Activated CD4-positive, CD25-positive, alpha-beta regulatory T cell treated with anti-CD3 and anti-CD28 coated beads, Interleukin-2, amount 50 U/mL, for 24 hours (primary cell): Measurements from ENCODE around the gene IRF5.
A peak's percentile ranks its signal among the peaks of the same experiment; 100 is the strongest.

Experiments
- ATAC-seq, 2 donors: fragments of 150-1000 bp; cut with Tn5 transposase; one replicate each; pipeline ENCODE4 v1.10.0; 2021; ENCODE audit warnings: mild to moderate bottlenecking in 1 of 2, moderate library complexity in 1 of 2

IRF5 gene, protein sequence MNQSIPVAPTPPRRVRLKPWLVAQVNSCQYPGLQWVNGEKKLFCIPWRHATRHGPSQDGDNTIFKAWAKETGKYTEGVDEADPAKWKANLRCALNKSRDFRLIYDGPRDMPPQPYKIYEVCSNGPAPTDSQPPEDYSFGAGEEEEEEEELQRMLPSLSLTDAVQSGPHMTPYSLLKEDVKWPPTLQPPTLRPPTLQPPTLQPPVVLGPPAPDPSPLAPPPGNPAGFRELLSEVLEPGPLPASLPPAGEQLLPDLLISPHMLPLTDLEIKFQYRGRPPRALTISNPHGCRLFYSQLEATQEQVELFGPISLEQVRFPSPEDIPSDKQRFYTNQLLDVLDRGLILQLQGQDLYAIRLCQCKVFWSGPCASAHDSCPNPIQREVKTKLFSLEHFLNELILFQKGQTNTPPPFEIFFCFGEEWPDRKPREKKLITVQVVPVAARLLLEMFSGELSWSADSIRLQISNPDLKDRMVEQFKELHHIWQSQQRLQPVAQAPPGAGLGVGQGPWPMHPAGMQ

DNA sequence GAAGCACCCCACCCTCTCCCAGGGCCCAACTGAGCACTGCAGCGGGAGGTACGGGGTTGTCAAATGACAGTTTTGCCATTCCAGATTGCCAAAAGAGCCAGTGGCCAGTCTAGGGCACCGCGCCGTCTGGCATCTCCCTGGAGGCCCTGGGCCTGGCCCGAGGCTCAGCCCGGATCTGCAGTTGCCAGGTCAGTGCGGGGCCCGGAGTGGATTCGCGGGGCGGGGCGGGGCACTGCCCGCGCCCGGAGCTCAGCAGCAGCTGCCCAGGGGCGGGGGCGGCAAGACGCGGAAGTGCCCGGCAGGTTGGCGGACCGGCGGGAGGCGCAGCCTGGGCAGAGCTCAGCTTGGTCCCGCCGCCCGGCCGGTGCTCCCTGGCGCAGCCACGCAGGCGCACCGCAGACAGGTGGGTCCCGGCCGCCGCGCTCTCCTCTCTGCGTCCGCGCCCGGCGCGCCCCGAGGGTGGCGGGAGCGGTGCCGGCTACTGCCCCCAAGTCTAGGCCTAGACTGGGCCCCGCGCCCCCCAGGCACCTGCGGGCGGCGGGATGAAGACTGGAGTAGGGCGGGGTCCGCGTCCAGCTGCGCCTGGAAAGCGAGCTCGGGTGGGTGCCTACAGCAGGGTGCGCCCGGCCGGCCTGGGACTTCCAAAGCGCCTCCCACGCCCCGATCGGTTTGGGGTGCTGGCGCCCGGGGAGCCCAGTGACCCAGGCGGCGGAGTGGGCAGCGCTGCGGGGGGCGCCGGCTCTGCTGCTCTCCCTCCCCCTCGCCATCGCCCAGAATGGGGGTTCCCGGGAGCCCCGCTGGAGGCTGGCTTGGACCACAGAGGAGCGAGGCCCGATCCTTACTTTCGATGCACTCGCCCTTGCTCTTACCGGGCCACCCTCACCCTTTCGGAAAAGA is at the start of gene IRF5:
IRF5 (plus strand) TSS at position 281 of the 897 bp plus-strand sequence. CDS start 4,155 bp downstream, outside the sequence.
- ATAC-seq = peak; percentile 11 to 15

DNA sequence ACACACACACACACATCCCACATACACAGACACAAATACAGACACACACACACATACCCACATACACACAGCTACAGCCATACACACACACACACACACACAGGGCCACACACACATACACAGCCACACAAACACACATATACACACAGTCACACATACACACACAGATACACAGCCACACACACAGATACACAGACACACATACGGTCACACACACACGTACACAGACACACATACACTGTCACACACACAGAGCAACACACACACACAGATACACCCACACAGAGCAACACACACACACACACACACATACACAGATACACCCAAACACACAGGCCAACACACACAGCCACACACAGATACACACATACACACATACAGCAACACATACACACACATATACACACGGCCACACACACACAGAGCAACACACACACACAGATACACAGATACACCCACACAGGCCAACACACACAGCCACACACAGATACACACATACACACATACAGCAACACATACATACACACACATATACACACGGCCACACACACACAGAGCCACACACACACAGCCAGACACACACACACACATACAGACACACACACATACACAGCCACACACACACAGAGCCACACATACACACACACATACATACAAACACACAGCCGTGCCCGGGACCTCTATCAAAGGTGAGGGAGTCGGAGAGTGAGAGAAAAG is 49.5 kb upstream of the IRF5 start:
- no peak for ATAC-seq

DNA sequence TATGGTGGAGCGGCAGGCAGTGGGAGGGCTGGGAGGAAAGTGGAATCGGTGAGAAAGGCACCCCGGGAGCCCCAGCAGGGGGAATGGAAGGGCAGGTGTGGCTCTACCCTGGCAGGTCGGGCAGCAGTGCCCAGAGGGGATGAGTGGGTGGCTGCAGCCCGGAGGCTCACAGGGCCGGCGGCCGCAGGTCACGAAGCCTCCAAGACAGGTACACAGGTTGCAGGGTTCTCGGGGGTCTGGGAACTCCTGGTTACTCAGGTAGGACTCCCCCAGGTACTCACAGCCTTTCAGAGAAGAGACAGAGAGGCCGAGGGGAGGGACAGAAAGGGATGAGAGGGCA is 49.0 kb upstream of the IRF5 start:
- no peak for ATAC-seq

DNA sequence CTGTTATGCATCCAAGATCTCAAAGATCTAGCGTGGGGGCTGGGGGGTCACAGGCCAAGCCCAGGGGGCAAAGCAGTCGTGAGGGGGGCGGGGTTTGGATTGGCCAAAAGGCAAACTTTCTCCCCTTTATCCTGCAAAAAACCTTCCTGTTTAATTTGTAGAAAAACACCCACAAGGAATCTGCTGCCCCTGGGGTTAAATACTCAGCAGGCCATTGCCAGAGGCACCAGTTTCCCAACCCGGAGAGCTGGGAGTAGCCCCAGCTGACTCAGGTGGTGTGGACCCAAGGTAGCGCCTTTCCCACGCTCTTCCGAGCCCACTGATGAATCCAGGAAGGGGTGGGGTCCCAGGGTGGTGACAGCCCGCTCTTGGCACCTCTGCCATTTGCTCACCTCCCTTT is 48.6 kb upstream of the IRF5 start:
- no peak for ATAC-seq

DNA sequence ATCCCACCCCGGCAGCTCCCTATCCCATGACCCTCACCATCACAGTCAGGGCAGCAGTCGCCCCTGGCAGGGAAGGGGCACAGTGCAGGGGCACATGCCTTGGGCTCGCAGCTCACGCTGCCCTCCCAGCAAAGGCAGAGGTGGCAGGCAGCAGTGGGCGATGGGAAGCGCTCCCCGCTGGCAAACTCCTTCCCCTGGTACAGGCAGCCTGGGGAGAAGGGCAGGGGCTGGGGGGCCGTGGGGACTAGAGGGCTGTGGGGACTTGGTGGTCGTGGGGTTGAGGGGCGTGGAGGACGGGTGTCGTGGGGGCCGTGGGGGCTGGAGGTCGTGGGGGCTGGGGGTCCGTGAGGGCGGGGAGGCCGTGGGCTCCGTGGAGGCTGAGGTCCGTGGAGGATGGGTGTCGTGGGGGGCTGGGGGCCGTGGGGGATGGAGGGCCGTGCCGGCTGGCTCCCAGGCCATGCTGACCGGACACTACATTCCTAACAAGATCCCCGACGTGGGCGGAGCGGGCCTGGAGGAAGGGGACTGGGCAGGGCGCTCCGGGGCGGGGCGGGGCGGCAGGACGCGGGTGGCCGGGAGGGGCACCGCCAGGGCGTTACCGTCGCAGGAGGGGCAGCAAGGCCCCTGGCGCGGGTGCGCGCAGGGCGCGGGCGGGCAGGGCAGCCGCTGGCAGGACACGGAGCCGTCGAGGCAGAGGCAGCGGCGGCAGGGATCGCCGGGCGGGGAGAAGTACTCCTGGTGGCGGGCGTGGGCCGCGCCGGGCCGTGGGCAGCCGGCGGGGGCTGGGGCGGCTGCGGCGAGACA is 47.2 kb upstream of the IRF5 start:
- ATAC-seq = no peak

DNA sequence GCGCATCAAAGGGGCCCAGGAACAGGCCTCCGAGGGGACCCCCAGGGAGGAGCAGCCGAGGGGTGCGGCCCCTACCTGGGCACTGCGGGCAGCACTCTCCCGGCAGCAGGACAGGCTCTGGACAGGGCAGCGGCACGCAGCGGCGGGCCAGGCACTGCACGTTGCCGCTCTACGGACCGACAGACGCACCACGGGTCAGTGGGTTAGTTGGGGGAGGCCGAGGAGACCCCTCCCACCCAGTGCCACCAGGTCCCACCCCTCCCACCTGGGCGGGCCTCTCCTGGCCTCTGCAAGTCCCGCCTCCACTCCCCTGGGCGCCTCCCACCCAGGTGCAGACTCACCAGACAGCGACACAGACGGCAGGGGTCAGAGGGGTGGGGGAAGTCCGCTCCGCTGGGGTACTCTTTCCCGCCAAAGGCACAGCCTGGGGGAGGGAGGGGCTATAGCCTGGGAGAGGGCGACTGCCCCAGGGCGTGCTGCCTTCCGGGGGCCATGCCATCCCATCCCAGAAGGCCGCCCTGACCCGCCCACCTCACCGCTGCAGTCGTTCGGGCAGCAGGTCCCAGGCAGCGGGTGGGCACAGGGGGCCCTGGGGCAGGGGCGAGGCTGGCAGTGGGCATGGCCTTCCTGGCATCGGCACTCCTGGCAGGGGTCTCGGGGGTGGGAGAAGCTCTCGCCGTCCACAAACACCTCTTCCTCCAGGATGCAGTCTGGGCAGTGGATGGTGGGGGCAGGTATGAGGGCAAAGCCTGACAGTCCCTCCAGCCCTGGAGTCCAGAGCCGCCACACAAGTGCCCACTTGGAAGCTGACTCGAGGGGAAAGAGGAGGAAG is 46.4 kb upstream of the IRF5 start:
- ATAC-seq = peak; percentile 32 to 41

DNA sequence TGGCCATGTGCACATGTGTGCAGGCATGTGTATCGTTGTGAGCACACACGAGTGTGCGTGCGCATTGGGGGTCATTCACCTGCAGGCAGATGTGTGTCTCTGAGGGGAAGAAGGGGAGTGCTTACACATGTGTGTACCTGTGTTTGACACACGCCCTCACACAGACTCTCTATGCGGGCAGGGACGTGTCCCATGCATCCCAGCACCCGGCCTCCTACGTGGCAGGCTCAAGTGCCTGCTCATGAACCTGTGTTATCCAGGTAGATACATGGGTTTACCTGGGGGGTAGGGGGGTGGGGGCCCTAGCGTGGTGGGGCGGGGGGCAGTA is 45.8 kb upstream of the IRF5 start:
- no peak for ATAC-seq

DNA sequence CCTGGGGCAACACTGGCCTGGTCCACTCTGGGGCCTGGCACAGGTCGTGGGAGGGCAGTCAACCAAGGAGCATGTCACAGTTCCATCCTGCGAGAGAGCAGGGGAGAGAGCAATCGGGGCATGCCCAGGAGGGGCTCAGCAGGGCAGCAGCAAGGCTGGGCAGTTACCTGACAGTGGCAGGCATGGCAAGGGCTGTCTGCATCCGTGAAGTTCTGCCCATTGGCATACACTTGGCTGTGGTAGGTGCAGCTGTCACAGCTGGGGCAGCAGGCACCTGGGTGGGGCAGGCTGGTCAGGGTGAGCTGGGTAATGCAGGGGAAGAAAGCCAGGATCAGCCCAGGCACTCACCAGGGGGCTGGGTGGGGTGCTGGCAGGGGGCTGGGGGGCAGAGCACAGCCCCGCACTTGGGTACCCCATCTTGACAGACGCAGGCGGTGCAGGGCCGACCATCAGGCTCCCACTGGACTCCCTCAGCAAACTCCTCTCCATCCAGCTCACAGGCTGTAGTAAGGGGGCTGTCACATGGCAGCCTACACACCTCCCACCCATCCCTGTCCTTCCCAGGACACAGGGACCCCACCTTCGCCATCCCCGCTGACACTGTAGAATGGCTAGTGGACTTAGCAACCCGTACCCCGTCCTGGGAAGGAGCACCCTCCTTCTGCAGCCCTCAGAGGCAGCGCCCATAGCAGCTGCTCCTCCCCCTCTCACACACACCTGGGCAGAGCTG is 45.0 kb upstream of the IRF5 start:
- no peak for ATAC-seq

DNA sequence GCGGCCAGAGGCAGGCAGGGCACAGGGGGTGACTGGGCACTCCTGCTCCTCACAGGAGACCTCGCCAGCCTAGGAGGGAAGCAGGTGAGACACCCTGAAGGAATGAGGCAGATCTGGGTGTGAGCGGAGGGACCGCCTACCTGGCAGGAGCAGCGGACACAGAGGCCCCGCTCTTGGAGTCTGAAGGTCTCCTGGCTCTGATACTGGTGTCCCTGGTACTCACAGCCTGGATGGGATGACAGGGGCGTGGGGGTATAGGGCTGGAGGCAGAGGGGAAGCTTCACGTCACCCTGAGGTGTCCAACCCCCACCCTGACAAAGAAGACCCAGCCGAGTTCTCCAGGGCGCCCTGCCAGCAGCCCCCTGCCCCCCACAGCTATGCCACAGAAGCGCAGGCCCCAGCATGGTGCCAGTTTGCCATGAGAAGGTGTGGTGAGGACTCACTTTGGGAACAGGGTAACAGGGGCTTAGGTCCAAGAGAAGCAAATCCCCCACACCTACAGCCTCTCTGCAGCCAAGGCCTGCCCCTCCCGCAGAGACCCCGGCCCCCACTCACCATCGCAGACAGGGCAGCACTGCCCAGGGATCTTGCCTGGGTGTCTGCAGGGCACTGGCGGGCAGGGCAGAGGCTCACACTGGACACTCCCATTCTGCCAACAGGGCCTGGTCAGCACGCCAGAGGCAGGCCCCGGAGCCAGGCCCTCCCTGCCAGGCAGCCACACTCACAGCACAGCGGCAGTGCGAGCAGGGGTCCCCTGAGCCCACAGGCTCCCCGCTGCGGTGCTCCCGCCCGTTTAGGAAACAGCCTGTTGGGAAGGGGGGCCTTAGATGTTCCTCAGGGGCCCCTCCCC is 44.3 kb upstream of the IRF5 start:
- no peak for ATAC-seq

DNA sequence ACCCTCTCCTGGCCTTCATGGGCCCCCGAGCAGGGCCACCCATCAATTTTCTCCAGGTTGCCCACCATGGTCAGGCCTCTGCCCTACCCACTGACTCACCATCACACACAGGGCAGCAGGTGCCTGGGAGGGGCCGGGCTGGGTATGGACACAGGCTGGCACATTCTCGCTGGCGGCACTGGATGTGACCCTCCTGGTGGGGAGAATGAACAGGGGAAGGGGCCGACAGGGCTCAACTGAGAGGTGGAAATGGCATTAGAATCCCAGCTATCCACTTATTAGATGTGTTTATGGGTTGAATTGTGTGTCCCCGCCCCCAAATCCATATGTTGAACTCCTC is 43.7 kb upstream of the IRF5 start:
- ATAC-seq = no peak

DNA sequence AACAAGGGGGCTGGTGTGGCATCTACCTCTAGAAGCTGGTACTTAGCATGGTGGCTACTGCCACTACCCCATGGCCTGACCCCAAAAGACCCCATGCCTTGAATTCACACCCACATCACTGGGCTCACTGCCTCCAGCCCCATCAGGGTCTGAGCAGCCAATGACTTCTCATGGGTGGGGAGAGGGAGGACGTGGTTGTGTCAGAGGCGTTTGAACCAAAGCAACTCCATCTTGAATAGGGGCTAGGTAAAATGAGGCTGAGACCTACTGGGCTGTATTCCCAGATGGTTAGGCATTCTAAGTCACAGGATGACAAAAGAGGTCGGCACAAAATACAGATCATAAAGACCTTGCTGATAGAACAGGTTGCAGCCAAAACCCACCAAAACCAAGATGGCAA is 42.4 kb upstream of the IRF5 start:
- no peak for ATAC-seq

DNA sequence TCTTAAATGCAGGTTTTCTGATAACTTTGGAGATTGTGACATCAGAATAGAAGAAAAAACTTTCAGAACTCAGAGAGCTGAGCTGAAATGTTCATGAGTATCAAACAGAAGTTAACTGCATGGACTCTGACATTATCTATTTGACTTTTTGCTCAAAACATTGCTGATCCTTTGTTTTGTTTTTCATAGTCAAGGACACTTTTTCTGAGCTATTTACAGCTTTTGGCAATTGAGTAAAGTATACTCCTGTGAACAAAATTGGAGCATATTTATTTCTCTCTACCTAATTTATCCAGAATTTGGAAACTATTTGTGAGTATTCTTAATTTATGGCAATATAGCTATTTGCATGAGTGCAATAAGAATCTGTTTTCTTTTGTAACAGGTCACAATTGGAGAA is 38.3 kb upstream of the IRF5 start:
- ATAC-seq = no peak

DNA sequence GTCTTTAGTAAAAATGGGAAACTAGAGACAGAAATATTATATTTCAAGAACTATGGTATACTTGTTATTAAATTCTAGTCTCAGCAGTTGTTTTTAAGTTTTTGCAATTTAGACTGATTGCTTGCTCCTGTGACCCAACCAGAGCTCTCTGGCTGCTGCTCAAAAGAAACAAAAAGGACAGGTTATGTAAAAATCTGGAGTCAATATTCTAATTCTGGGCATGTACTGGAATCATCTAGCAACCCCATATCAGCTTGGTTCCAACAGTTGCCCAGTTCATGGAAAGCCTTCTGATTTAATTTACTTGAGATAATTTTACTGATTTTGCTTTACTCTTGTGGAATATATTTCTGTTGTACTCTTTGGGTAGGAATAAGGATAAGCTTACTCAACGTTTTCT is 37.5 kb upstream of the IRF5 start:
- no peak for ATAC-seq

DNA sequence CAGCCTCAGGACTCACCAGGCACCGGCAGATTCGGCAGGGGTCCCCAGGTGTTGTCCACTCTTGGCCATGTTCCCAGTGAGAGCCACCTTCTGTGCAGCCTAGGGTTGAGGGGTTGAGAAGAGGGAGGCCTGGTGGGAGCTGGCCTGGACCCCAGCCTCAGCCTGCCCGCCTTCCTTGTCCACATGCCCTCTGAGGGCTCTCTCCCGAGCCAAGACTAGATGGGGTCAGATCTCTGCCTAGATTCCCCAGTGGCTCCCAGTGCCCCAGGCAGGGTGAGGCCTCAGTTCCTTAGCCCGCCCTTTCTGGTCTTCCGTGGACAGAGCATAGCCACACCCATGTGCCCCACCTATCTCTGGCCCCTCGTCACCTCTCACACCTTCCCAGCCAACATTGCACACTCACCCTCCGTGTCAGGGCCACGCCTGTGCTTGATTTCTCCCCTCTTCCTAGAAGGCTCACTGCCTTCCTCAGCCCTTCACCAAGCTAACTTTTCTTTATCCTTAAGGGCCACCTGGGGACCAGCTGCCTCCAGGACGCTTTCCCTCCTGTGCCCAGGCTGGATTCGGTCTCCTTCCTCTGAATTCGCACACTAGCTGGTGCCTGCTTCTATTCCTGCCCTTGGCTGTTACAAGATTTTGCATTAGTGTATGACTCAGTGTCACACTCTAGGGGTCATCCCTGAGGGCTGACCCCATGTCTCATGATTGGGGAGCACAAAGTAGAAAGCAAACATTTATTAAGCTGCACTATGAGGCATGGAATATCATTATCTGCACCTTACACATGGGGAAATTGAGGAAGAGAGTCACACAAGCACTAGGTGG is 34.8 kb upstream of the IRF5 start:
- no peak for ATAC-seq

DNA sequence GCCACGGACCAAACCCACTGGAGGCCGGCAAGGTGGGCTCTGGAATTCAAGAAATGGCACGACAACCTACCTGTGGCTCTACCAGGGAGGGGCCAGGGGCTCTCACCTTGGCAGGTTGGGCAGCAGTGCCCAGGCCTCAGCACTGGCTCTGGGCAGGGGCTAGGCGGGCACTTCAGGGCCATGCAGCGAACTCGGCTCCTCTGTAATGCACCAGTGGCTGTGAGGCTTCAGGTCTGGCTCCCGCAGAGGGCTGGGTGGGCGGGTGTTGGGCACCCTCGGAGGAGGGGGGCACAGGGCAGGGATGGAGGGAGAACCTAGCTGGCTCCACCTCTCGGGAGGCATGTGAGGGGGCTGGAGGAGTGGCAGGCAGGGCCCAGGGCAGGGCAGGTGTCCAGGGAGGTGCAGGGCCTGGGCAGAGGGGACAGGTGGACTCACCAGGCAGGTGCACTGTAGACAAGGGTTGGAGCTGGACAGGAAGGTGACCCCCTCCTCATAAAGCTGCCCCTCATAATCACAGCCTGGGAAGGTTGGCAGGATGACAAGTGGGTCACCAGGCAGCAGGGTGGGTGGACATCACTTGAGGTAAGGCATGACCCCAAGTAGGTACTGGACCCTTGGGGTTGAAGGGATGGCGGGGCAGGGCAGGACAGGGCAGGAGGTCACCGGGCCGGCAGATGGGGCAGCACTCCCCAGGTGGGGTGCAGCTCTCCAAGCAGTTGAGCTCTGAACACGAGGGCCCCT is 33.9 kb upstream of the IRF5 start:
- no peak for ATAC-seq

DNA sequence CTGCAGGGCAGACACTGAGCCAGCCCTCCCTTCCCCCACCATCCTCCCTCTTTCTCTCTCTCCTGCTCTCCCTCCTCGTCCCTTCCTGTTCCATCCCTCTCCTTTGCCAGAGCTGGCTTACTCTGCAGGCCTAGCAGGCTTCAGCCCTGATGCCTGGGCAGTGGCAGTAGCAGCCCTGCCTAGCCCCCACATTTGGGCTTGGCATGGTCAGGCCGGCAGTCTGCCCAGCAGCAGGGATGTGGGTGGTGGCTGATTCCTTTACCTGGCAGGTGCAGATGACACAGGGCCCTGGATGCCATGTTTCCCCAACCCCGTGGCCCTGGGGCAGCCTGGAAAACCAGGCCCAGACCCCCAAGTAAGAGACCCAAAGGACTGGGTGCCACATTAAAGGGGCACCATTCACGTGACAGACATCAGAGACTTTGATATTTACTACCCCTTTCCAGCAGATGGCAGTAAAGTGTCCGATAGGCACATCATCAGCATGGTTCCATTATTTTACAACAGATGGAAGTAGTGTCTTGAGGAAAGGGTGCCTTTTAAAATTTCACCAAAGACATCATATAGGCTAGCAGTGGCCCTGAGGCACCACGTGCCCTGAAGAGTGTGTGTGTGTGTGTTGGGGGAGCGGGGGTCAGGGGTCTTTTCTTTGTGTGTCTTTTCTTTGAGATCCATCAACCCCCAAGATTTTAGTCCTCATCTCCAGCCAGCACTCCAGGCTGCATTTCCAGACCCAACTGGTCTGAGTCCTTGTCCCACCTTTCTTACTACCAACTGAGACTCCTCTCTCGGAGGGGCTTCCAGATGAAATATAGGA is 33.1 kb upstream of the IRF5 start:
- ATAC-seq = peak; percentile 63 to 64
